AG10803 (cell line): Measurements from ENCODE around the gene PCDHA4.
A peak's percentile ranks its signal among the peaks of the same experiment; 100 is the strongest.
"Not testable (repeated sequence)": the region's sequence is repeated elsewhere in the genome, so short reads cannot be mapped to it uniquely, and the experiment has no call there.

Source experiments
- DNase-seq: peaks from one replicate; pipeline ENCODE4 v3.0.0; 2010; ENCODE audit warnings: low read depth
- H3K4me3 ChIP-seq: 2 replicates; pipeline ENCODE4 v1.5.1; 2011; ENCODE audit warnings: mild to moderate bottlenecking, low read length, control low read depth
- TF ChIP-seq, protein P1 (sequence below): conservative IDR thresholded peaks from 2 replicates; pipeline ENCODE4 v1.5.1; 2011; ENCODE audit warnings: mild to moderate bottlenecking, low read length, control low read depth, inconsistent platforms

The PCDHA4 gene

DNA sequence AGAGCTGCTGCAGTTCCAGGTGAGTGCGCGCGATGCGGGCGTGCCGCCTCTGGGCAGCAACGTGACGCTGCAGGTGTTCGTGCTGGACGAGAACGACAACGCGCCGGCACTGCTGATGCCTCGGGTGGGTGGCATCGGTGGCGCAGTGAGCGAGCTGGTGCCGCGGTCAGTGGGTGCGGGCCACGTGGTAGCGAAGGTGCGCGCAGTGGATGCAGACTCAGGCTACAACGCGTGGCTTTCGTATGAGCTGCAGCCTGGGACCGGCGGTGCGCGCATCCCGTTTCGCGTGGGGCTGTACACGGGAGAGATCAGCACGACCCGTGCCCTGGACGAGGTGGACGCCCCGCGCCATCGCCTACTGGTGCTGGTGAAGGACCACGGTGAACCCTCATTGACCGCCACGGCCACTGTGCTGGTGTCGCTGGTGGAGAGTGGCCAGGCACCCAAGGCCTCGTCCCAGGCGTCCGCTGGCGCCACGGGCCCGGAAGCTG, 4.0 kb upstream of the PCDHA4 start:
- TF ChIP-seq, protein P1, sequence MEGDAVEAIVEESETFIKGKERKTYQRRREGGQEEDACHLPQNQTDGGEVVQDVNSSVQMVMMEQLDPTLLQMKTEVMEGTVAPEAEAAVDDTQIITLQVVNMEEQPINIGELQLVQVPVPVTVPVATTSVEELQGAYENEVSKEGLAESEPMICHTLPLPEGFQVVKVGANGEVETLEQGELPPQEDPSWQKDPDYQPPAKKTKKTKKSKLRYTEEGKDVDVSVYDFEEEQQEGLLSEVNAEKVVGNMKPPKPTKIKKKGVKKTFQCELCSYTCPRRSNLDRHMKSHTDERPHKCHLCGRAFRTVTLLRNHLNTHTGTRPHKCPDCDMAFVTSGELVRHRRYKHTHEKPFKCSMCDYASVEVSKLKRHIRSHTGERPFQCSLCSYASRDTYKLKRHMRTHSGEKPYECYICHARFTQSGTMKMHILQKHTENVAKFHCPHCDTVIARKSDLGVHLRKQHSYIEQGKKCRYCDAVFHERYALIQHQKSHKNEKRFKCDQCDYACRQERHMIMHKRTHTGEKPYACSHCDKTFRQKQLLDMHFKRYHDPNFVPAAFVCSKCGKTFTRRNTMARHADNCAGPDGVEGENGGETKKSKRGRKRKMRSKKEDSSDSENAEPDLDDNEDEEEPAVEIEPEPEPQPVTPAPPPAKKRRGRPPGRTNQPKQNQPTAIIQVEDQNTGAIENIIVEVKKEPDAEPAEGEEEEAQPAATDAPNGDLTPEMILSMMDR: no peak
- no peak for DNase-seq
- no peak overlapping the region for H3K4me3 ChIP-seq

DNA sequence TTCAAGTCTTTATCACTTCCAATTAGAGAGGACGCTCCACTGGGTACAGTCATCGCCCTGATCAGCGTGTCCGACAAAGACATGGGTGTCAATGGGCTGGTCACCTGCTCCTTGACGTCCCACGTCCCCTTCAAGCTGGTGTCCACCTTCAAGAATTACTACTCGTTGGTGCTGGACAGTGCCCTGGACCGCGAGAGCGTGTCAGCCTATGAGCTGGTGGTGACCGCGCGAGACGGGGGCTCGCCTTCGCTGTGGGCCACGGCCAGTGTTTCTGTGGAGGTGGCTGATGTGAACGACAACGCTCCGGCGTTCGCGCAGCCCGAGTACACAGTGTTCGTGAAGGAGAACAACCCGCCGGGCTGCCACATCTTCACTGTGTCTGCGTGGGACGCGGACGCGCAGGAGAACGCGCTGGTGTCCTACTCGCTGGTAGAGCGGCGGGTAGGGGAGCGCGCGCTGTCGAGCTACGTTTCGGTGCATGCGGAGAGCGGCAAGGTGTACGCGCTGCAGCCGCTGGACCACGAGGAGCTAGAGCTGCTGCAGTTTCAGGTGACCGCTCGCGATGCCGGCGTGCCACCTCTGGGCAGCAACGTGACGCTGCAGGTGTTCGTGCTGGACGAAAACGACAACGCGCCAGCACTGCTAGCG, 1.5 kb downstream of the PCDHA4 start:
- not testable (repeated sequence) for DNase-seq, H3K4me3 ChIP-seq

DNA sequence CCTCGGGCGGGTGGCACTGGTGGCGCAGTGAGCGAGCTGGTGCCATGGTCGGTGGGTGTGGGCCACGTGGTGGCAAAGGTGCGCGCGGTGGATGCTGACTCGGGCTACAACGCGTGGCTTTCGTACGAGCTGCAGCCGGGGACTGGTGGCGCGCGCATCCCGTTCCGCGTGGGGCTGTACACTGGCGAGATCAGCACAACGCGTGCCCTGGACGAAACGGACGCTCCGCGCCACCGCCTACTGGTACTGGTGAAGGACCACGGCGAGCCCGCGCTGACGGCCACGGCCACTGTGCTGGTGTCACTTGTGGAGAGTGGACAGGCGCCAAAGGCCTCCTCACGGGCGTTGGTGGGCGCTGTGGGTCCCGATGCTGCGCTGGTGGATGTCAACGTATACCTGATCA, 2.0 kb downstream of the PCDHA4 start:
- no peak for DNase-seq
- TF ChIP-seq, protein P1: no peak
- H3K4me3 ChIP-seq: no peak overlapping the region

DNA sequence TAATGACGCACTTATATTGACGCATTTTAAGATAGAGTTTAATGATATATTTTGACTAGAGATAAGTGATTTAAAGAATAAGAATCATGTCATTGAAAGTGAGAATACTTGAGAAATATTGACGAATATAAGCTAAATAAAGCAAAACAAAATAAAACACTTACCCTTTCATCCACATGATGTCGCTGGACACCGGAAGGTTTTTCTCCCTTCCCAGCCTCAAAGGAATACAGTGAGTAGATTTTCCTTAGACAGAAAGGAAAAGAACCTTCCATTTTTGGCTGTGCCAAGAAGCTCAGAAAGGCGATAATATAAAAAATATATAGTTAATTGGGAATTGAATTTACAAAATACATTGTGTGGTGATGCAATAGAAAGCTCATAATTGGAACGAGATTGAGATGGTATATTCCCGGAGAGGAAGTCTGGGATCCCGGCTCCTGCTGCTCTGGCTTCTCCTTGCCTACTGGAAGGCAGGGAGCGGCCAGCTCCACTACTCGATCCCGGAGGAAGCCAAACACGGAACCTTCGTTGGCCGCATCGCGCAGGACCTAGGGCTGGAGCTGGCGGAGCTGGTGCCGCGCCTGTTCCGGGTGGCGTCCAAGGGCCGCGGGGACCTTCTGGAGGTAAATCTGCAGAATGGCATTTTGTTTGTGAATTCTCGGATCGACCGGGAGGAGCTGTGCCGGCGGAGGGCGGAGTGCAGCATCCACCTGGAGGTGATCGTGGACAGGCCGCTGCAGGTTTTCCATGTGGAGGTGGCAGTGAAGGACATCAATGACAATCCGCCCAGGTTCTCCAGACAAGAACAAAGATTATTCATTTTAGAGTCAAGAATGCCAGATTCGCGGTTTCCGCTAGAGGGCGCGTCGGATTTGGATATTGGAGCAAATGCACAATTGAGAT, 14.8 kb downstream of the PCDHA4 start, which contains the start of gene PCDHA5:
Gene PCDHA5 (plus strand): TSS at position 239 of the 906 bp plus-strand sequence.
- peak; percentile 4 for DNase-seq
- TF ChIP-seq, protein P1: peak; percentile 45
- H3K4me3 ChIP-seq: no peak within 1 kb of the TSS

DNA sequence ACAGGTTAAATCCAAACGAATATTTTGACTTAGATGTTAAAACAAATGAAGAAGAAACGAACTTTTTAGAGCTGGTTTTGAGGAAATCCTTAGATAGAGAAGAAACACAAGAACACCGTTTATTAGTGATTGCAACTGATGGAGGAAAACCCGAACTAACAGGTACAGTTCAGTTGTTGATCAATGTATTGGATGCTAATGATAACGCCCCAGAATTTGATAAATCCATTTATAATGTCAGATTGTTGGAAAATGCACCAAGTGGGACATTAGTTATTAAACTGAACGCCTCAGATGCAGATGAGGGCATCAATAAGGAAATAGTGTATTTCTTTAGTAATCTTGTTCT, 15.4 kb downstream of the PCDHA4 start:
- DNase-seq: no peak
- TF ChIP-seq, protein P1: no peak
- no peak overlapping the region for H3K4me3 ChIP-seq

DNA sequence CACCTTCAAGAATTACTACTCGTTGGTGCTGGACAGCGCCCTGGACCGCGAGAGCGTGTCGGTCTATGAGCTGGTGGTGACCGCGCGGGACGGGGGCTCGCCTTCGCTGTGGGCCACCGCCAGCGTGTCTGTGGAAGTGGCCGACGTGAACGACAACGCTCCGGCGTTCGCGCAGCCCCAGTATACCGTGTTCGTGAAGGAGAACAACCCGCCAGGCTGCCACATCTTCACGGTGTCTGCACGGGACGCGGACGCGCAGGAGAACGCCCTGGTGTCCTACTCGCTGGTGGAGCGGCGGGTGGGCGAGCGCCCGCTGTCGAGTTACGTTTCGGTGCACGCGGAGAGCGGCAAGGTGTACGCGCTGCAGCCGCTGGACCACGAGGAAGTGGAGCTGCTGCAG, 16.1 kb downstream of the PCDHA4 start:
- DNase-seq, H3K4me3 ChIP-seq: not testable (repeated sequence)

DNA sequence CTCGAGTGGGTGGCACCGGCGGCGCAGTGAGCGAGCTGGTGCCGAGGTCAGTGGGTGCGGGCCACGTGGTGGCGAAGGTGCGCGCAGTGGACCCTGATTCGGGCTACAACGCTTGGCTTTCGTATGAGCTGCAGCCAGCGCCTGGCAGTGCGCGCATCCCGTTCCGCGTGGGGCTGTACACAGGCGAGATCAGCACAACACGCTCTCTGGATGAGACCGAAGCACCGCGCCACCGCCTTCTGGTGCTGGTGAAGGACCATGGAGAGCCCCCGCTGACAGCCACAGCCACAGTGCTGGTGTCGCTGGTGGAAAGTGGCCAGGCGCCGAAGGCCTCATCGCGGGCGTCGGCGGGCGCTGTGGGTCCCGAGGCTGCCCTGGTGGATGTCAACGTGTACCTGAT, 16.6 kb downstream of the PCDHA4 start:
- no peak overlapping the region for H3K4me3 ChIP-seq

More for the DNA sequence above, 16.6 kb downstream of the PCDHA4 start:
- TF ChIP-seq, protein P1: no peak
- no peak for DNase-seq
